GOT3 (cell line): ENCODE results near the gene FSIP1.

ENCODE experiments used
- DNase-seq: peaks from one replicate; lab custom pipeline; 2025; ENCODE audit warnings: mixed read lengths; lab: John Stamatoyannopoulos, UW

Gene FSIP1

DNA sequence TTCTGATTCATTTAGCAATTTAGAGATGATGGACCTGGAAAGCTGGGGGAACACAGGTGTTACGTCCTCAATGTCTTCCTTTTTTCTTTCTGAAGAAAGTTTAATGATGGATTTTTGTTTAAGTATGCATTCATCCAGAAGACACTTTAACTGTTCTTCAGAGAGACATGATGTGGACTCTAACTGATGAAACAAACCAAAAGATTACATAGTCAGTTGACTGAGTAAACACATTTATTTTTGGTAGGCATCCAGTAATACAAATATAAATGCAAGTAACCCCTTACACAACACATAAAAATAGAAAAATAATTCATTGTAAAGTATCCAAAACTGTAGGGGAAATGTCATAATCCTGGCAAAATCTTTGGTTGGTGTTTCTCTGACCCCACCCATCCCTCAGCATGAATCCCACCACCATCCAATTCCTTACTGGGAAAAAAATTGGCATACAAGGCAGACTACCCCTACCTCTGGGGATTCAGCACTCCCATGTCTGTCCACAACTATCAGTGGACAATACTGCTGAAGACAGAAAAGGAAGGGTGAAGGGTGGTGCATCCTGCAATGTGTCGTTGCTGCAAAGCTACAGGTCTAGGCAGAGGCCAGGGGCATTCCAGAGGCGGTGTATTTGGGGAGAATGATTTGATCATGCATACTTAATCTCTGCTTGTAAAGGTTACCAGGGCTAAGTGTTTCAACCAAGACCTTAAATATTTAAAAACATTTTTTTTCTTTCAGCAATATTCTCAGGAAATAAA is 164.4 kb downstream of the FSIP1 start:
- no peak for DNase-seq

DNA sequence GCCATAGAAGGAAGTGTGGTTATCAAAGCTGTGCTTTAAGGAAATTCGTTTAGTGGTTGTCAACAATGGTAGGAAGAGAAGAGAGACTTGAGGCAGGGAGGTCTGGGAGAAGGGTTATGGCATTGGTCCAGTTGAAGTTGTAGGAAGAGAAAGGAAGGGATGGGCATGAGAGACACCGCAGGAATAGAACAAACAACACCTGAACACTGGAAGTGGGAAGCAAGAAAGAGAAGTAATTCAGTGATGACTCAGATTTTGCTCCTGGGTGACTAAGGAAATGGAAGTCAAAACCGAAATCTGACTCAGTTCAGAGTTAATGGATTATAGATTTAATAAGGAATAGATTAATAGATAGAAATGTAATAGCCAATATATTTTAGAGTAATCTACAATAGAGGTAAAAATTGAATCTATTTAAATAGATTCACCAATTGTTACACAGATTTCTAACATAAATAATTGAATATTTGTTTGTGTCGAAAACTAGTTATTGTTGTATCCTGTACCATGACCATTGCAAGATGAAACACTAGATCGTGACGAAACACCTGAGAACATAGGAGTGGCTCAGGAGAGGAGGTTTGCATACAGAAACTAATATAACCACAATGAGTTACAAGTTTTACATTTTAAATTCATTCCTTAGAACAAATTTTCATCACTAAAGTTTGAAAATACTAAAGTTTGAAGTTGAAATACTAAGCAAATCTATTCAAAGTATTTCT is 165.7 kb downstream of the FSIP1 start:
- no peak for DNase-seq

GRCh38 chr15:39613861-39614260 is 168.8 kb downstream of the FSIP1 start:
- DNase-seq = no peak

GRCh38 chr15:39613271-39613670 is 169.4 kb downstream of the FSIP1 start:
- DNase-seq = no peak

DNA sequence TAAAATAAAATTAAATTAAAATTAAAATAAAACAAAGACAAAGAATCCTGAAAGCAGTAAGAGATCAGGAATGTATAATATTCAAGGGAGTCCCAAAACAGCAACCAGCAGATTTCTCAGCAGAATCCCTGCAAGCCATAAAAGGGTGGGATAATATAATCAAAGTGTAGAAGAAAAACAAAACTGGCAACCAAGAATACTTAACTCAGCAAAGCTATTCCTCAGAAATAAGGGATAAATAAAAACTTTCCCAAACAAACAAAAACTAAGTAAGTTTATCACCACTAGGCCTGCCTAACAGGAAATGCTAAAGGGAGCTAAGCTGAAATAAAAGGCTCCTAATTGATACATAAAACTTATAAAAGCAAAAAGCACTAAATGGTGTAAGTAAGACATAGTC is 172.0 kb downstream of the FSIP1 start:
- DNase-seq = no peak

GRCh38 chr15:39609166-39609916 is 173.3 kb downstream of the FSIP1 start:
- no peak for DNase-seq

GRCh38 chr15:39608185-39609139 is 174.2 kb downstream of the FSIP1 start:
- DNase-seq = no peak

GRCh38 chr15:39605146-39605545 is 177.5 kb downstream of the FSIP1 start:
- DNase-seq = no peak

GRCh38 chr15:39602143-39602542 is 180.5 kb downstream of the FSIP1 start:
- DNase-seq = no peak

DNA sequence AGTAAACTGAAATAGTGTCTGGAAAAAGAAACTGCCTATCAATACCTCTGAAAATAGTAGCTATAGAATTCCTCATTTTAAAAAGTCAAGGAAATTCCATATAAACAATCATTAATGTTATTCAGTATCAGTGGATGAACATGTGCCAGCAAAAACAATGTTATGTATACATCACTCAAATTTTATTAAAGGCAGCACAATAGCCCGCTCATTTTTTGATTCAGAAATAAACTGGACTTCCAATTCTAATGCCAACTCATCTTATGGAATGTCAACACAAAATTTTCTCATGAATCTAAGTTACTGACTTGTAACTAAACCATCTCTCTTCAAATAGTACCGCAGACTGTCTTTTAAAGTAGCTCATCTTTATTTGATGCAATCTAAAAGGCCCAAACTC is 182.8 kb downstream of the FSIP1 start:
- no peak for DNase-seq

GRCh38 chr15:39598958-39599845 is 183.4 kb downstream of the FSIP1 start:
- DNase-seq = no peak

GRCh38 chr15:39598186-39598850 is 184.3 kb downstream of the FSIP1 start:
- DNase-seq = no peak

DNA sequence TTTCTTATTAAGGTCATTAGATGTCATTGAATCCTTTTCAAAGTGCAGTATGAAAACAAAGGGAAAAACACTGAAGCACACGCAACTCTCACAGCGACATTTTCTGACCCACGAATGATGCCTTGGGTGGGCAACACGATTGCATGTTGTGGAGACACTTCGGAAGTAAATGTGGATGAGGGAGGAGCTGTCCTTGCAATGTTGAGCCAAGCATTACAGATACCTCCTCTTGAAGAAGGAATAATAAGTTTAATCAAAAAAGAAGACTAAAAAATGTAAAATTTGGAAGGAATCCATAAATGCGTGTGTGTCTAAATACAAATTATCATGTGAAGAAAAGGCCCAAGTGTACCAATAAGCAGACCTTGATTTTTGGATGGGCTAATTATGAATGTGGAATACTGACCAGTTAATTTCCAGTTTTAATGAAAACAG is 184.9 kb downstream of the FSIP1 start:
- DNase-seq = no peak

GRCh38 chr15:39597336-39597735 is 185.3 kb downstream of the FSIP1 start:
- no peak for DNase-seq

DNA sequence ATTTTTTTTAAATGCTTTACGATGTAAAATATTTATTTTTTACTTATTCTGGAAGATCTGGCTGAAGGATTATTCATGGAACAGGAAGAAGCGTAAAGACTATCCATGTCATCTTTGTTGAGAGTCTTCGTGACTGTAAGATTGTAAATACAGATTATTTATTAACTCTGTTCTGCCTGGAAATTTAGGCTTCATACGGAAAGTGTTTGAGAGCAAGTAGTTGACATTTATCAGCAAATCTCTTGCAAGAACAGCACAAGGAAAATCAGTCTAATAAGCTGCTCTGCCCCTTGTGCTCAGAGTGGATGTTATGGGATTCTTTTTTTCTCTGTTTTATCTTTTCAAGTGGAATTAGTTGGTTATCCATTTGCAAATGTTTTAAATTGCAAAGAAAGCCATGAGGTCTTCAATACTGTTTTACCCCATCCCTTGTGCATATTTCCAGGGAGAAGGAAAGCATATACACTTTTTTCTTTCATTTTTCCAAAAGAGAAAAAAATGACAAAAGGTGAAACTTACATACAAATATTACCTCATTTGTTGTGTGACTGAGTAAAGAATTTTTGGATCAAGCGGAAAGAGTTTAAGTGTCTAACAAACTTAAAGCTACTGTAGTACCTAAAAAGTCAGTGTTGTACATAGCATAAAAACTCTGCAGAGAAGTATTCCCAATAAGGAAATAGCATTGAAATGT is 186.1 kb downstream of the FSIP1 start:
- no peak for DNase-seq

- no peak for DNase-seq
These were observed 187.1 kb downstream of the FSIP1 start for GRCh38 chr15:39595338-39596221.

DNA sequence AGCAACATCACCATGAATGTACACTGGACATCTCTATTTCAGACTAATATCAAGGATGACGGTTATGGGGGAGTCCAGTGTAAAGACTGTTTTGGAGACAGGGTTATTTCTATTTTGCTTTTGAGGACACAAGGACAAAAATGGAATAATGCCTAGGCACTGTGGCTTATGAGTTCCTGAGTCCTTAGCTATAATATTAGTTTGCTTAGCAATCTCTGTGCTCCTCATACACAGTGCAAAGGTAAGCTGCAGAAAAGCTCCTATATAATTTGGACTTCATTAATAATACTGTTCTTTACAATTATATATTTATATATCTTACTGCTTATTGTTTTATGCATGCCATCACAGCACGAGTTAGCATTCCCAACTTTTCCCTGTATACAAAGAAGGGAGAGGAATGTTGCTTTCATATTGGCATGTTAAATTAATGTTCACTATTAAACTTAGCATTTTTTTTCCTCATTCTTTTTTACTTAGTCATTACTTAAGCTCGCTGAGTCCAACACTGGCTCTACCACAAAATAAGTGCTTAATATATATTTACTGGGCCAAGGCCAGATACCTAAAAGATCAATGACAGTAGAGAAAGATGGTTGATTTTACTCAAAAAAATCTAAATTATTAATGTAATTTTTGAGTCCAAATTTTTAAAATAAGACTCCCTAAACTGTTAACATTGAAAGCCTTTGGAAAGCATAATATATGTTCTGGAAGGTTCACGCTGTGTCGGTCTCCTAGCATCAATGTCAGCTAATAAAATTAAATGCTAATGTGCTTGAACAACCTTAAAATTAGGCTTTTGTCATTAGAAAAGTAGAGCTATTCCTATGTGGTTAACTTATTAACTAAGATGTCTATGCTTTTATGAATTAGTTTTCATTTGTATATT is 187.9 kb downstream of the FSIP1 start:
- no peak for DNase-seq
